Endodermal cell (in vitro differentiated cells): ENCODE data around the gene SULT1A2. TPM values are rescaled to one million over a fixed set of nuclear protein-coding genes. Genes with fewer than 3 reads are reported as not detected.

Experiments
- DNase-seq: peaks from one replicate; pipeline ENCODE4 v3.0.0-alpha.2; 2017
- H3K27ac ChIP-seq: 2 replicates; pipeline ENCODE4 v1.5.1; 2013; ENCODE audit warnings: mild to moderate bottlenecking, low read depth, low read length, moderate library complexity
- H3K27me3 ChIP-seq: 2 replicates; pipeline ENCODE4 v1.6.1; 2013; ENCODE audit warnings: mild to moderate bottlenecking, low read length, moderate library complexity; ENCODE audit not compliant: insufficient read depth, control insufficient read depth, poor library complexity, severe bottlenecking
- H3K36me3 ChIP-seq: 2 replicates; pipeline ENCODE4 v1.7.0; 2013; ENCODE audit warnings: mild to moderate bottlenecking, low read length, moderate library complexity; ENCODE audit not compliant: control insufficient read depth, insufficient read depth
- H3K4me1 ChIP-seq: one replicate; pipeline ENCODE4 v1.7.0; 2013; ENCODE audit warnings: low read length; ENCODE audit not compliant: control insufficient read depth, insufficient read depth
- H3K4me3 ChIP-seq: 2 replicates; pipeline ENCODE4 v1.5.1; 2013; ENCODE audit warnings: mild to moderate bottlenecking, low read length, moderate library complexity
- H3K9ac ChIP-seq: 2 replicates; pipeline ENCODE4 v1.6.1; 2013; ENCODE audit warnings: mild to moderate bottlenecking, low read length, moderate library complexity; ENCODE audit not compliant: poor library complexity, severe bottlenecking; ENCODE audit errors: extremely low read depth
- H3K9me3 ChIP-seq: 2 replicates; pipeline ENCODE4 v1.6.1; 2013; ENCODE audit warnings: mild to moderate bottlenecking, low read length, moderate library complexity; ENCODE audit not compliant: control insufficient read depth
- H3K27ac Mint-ChIP-seq: 2 replicates; pipeline ENCODE4 v1.8.0; 2020; ENCODE audit warnings: mixed read lengths
- H3K27me3 Mint-ChIP-seq: 2 replicates; pipeline ENCODE4 v1.8.0; 2021; ENCODE audit warnings: mild to moderate bottlenecking, mixed read lengths; ENCODE audit not compliant: insufficient read depth
- H3K36me3 Mint-ChIP-seq: 2 replicates; pipeline ENCODE4 v1.8.0; 2020; ENCODE audit warnings: low read depth, mixed read lengths
- H3K4me1 Mint-ChIP-seq: 2 replicates; pipeline ENCODE4 v1.8.0; 2020; ENCODE audit warnings: mixed read lengths
- H3K4me3 Mint-ChIP-seq: 2 replicates; pipeline ENCODE4 v1.8.0; 2020; ENCODE audit warnings: mild to moderate bottlenecking, moderate library complexity, mixed read lengths
- H3K9me3 Mint-ChIP-seq: 2 replicates; pipeline ENCODE4 v1.8.0; 2020; ENCODE audit warnings: mild to moderate bottlenecking, mixed read lengths
- CTCF ChIP-seq: fragments of 200-600 bp; sonication (generic); conservative IDR thresholded peaks from 2 replicates; pipeline ENCODE4 v1.5.0; 2021; ENCODE audit warnings: antibody characterized with exemption, mild to moderate bottlenecking
- WGBS, 2 experiments: methylation state at CpG; one replicate each; pipeline versions ENCODE4 v1.1.5 to v1.1.7; 2013; ENCODE audit warnings: missing lambda C conversion rate in 2 of 2, mixed read lengths in 1 of 2; ENCODE audit not compliant: insufficient coverage in 1 of 2, insufficient read length in 1 of 2; 5-methylcytosine and 5-hydroxymethylcytosine counted together
- total RNA-seq, 2 donors: library from RNA; stranded (reverse); fragmentation: NEBNext Ultra II Directional in 1 of 2; extraction: Animal tissue kit (Norgen Biotek cat#: 25700) in 1 of 2; gene quantifications; 2 replicates in 1 of 2; 3 replicates in 1 of 2; pipeline ENCODE4 v1.2.1, GENCODE V29; 2021

SULT1A2 gene
- total RNA-seq, 2 donors from 2014 or later = 0.29 to 1.9 TPM

- no peaks in the 10 kb centered on the region for H3K9me3 ChIP-seq
- peak within 1 kb of the TSS; percentile 97 for H3K27ac ChIP-seq
- H3K9ac ChIP-seq = peak within 1 kb of the TSS; percentile 83
- TF ChIP-seq CTCF = peak; percentile 55
- no peaks in the 10 kb centered on the region for H3K4me1 ChIP-seq
- H3K27me3 Mint-ChIP-seq = peaks cover 4% of the 10 kb centered on the region
- peak within 1 kb of the TSS; percentile 82 for H3K4me3 ChIP-seq
- no peaks in the 10 kb centered on the region for H3K4me1 Mint-ChIP-seq
- 6 to 7% methylated on average over 36 to 79 of the region's 88 CpGs for WGBS, 2 experiments
- peak within 1 kb of the TSS; percentile 96 for H3K27ac Mint-ChIP-seq
- peak within 1 kb of the TSS; percentile 80 for H3K4me3 Mint-ChIP-seq
- no peaks in the 10 kb centered on the region for H3K27me3 ChIP-seq
- peak; percentile 95 for DNase-seq
- peaks cover under 1% of the 10 kb centered on the region for H3K9me3 Mint-ChIP-seq
- peaks cover 7% of the 10 kb centered on the region for H3K36me3 ChIP-seq
- peaks cover 14% of the 10 kb centered on the region for H3K36me3 Mint-ChIP-seq
Observed at GRCh38 chr16:28553776-28554633, 42.8 kb downstream of the SULT1A2 start, which contains the start of gene SGF29. SGF29 (plus strand) TSS chr16:28553920; CDS start chr16:28581070, 27,150 bp downstream.

GRCh38 chr16:28549301-28549899, 47.5 kb downstream of the SULT1A2 start:
- Mint-ChIP-seq H3K4me1 (no peaks in the 10 kb centered on the region), H3K4me3 (no peak overlapping the region), H3K27me3 (peaks cover under 1% of the 10 kb centered on the region), H3K9me3 (no peaks in the 10 kb centered on the region), H3K27ac (no peak overlapping the region), H3K36me3 (no peaks in the 10 kb centered on the region)
- no peak for DNase-seq
- peak; percentile 68 for TF ChIP-seq CTCF
- H3K27ac ChIP-seq = no peak overlapping the region
- no peaks in the 10 kb centered on the region for H3K9me3 ChIP-seq
- H3K4me3 ChIP-seq = no peak overlapping the region
- H3K4me1 ChIP-seq = no peaks in the 10 kb centered on the region
- no peaks in the 10 kb centered on the region for H3K36me3 ChIP-seq
- no peak overlapping the region for H3K9ac ChIP-seq
- no peaks in the 10 kb centered on the region for H3K27me3 ChIP-seq
- 65 to 81% methylated on average over 5 to 11 of the region's 11 CpGs for WGBS, 2 experiments

- no peak overlapping the region for H3K27ac Mint-ChIP-seq
- 89 to 90% methylated on average over 7 to 10 of the region's 14 CpGs for WGBS, 2 experiments
- no peaks in the 10 kb centered on the region for H3K36me3 Mint-ChIP-seq
Observed at GRCh38 chr16:28548306-28548802, 48.5 kb downstream of the SULT1A2 start.

More at GRCh38 chr16:28548306-28548802, 48.5 kb downstream of the SULT1A2 start:
- Histone ChIP-seq H3K4me3 (no peak overlapping the region), H3K27ac (no peak overlapping the region), H3K9ac (no peak overlapping the region), H3K36me3 (no peaks in the 10 kb centered on the region), H3K27me3 (no peaks in the 10 kb centered on the region), H3K9me3 (no peaks in the 10 kb centered on the region), H3K4me1 (no peaks in the 10 kb centered on the region)
- TF ChIP-seq CTCF = no peak
- H3K27me3 Mint-ChIP-seq = no peaks in the 10 kb centered on the region
- no peaks in the 10 kb centered on the region for H3K4me1 Mint-ChIP-seq
- no peak for DNase-seq
- H3K4me3 Mint-ChIP-seq = no peak overlapping the region
- H3K9me3 Mint-ChIP-seq = no peaks in the 10 kb centered on the region
